GM23338 (cell line): ENCODE data around the gene GJA10. TPM values are rescaled to one million over a fixed set of nuclear protein-coding genes. Genes with fewer than 3 reads are reported as not detected.

Experiments used
- ATAC-seq: fragments of 200-7000 bp; cut with Tn5 transposase; 3 replicates; pipeline ENCODE4 v1.9.1; 2020
- DNase-seq: peaks from one replicate; pipeline ENCODE4 v3.0.0-alpha.2; 2015; ENCODE audit warnings: low spot score
- H2AFZ ChIP-seq: fragments of 200-600 bp; sonication (generic); 2 replicates; pipeline ENCODE4 v1.8.0; 2016; ENCODE audit warnings: antibody characterized with exemption, mild to moderate bottlenecking, moderate library complexity
- H3F3A ChIP-seq: fragments of 200-600 bp; sonication (generic); replicated peaks from 2 replicates; pipeline ENCODE4 v1.8.0; 2017; ENCODE audit warnings: antibody characterized with exemption, mixed run types, low read depth
- H3K27ac ChIP-seq: fragments of 200-600 bp; sonication (generic); 2 replicates; pipeline ENCODE4 v1.6.1; 2016; ENCODE audit warnings: low read depth
- H3K27me3 ChIP-seq: fragments of 200-600 bp; sonication (generic); 2 replicates; pipeline ENCODE4 v1.8.0; 2016; ENCODE audit warnings: mild to moderate bottlenecking, mixed run types, moderate library complexity; ENCODE audit not compliant: insufficient read depth
- H3K36me3 ChIP-seq: fragments of 200-600 bp; sonication (generic); 2 replicates; pipeline ENCODE4 v1.8.0; 2016; ENCODE audit warnings: mild to moderate bottlenecking; ENCODE audit not compliant: insufficient read depth
- H3K4me1 ChIP-seq: fragments of 200-600 bp; sonication (generic); 2 replicates; pipeline ENCODE4 v1.8.0; 2016; ENCODE audit warnings: mild to moderate bottlenecking, moderate library complexity; ENCODE audit not compliant: insufficient read depth
- H3K4me2 ChIP-seq: fragments of 200-600 bp; sonication (generic); 2 replicates; pipeline ENCODE4 v1.7.1; 2017; ENCODE audit warnings: mixed run types
- H3K4me3 ChIP-seq: fragments of 200-600 bp; sonication (generic); 2 replicates; pipeline ENCODE4 v1.6.1; 2016; ENCODE audit warnings: mixed run types
- H3K79me2 ChIP-seq: fragments of 200-600 bp; sonication (generic); replicated peaks from 2 replicates; pipeline ENCODE4 v1.8.0; 2017; ENCODE audit warnings: mild to moderate bottlenecking; ENCODE audit not compliant: insufficient read depth
- H3K9me2 ChIP-seq: fragments of 200-600 bp; sonication (generic); 2 replicates; pipeline ENCODE4 v1.8.0; 2017; ENCODE audit not compliant: insufficient read depth
- H4K20me1 ChIP-seq: fragments of 200-600 bp; sonication (generic); replicated peaks from 2 replicates; pipeline ENCODE4 v1.8.0; 2017; ENCODE audit warnings: mild to moderate bottlenecking; ENCODE audit not compliant: insufficient read depth
- H3K27ac Mint-ChIP-seq: 2 replicates; pipeline ENCODE4 v1.8.0; 2020; ENCODE audit warnings: inconsistent platforms, mild to moderate bottlenecking, moderate library complexity, mixed read lengths
- H3K27me3 Mint-ChIP-seq: 3 replicates; pipeline ENCODE4 v1.8.0; 2022; ENCODE audit warnings: low read depth, mild to moderate bottlenecking, moderate library complexity, mixed read lengths, inconsistent platforms; ENCODE audit not compliant: insufficient read depth, poor library complexity
- H3K36me3 Mint-ChIP-seq: 3 replicates; pipeline ENCODE4 v1.8.0; 2021; ENCODE audit warnings: low read depth, mild to moderate bottlenecking, inconsistent platforms, moderate library complexity, mixed read lengths
- H3K4me1 Mint-ChIP-seq: 3 replicates; pipeline ENCODE4 v1.8.0; 2020; ENCODE audit warnings: mild to moderate bottlenecking, inconsistent platforms, mixed read lengths
- H3K4me3 Mint-ChIP-seq: 3 replicates; pipeline ENCODE4 v1.8.0; 2021; ENCODE audit warnings: moderate library complexity, mild to moderate bottlenecking, inconsistent platforms, mixed read lengths
- H3K9me3 Mint-ChIP-seq: 3 replicates; pipeline ENCODE4 v1.8.0; 2020; ENCODE audit warnings: moderate library complexity, mild to moderate bottlenecking, inconsistent platforms, mixed read lengths
- CREB1 ChIP-seq: fragments of 250-450 bp; sonication (Bioruptor Pico); IDR thresholded peaks from 2 replicates; pipeline ENCODE4 v1.5.0; 2020; ENCODE audit warnings: low read depth, mild to moderate bottlenecking, moderate library complexity
- CTCF ChIP-seq, 2 experiments: fragments of 200-600 bp in 1 of 2; sonication (generic) in 1 of 2; conservative IDR thresholded peaks; 2 replicates each; pipeline versions ENCODE4 v1.5.1 to v1.6.1; 2016 to 2017; ENCODE audit warnings: antibody characterized with exemption in 2 of 2, low read depth in 2 of 2, mild to moderate bottlenecking in 2 of 2, moderate library complexity in 1 of 2
- ETS1 ChIP-seq: IDR thresholded peaks from 2 replicates; pipeline ENCODE4 v1.6.1; 2016; ENCODE audit warnings: antibody characterized with exemption
- EZH2 ChIP-seq: fragments of 200-600 bp; sonication (generic); IDR thresholded peaks from one replicate; pipeline ENCODE4 v1.8.0; 2017; ENCODE audit warnings: antibody characterized with exemption, mild to moderate bottlenecking, low read depth; ENCODE audit not compliant: unreplicated experiment
- EZH2phosphoT487 ChIP-seq: fragments of 200-600 bp; sonication (generic); IDR thresholded peaks from one replicate; pipeline ENCODE4 v1.8.1; 2018; ENCODE audit warnings: antibody characterized with exemption; ENCODE audit not compliant: unreplicated experiment
- JUNB ChIP-seq: IDR thresholded peaks from one replicate; pipeline ENCODE4 v1.6.1; 2016; ENCODE audit warnings: antibody characterized with exemption; ENCODE audit not compliant: unreplicated experiment
- NANOG ChIP-seq: IDR thresholded peaks from 2 replicates; pipeline ENCODE4 v1.6.1; 2016; ENCODE audit warnings: antibody characterized with exemption, borderline replicate concordance
- POLR2AphosphoS5 ChIP-seq: IDR thresholded peaks from 2 replicates; pipeline ENCODE4 v1.6.1; 2016; ENCODE audit warnings: antibody characterized with exemption, low read depth
- REST ChIP-seq: IDR thresholded peaks from one replicate; pipeline ENCODE4 v1.6.1; 2018; ENCODE audit warnings: antibody characterized with exemption; ENCODE audit not compliant: unreplicated experiment
- STAT1 ChIP-seq: IDR thresholded peaks from one replicate; pipeline ENCODE4 v1.6.1; 2016; ENCODE audit warnings: antibody characterized with exemption; ENCODE audit not compliant: unreplicated experiment
- ZNF114 ChIP-seq: fragments of 250-450 bp; sonication (Bioruptor Pico); IDR thresholded peaks from 2 replicates; pipeline ENCODE4 v1.5.0; 2020; ENCODE audit warnings: mild to moderate bottlenecking, moderate library complexity
- ZNF331 ChIP-seq: fragments of 250-450 bp; sonication (Bioruptor Pico); IDR thresholded peaks from 2 replicates; pipeline ENCODE4 v1.5.0; 2020; ENCODE audit warnings: low read depth, mild to moderate bottlenecking, moderate library complexity
- ZNF462 ChIP-seq: fragments of 250-450 bp; sonication (Bioruptor Pico); IDR thresholded peaks from 2 replicates; pipeline ENCODE4 v1.5.0; 2020; ENCODE audit warnings: mild to moderate bottlenecking, moderate library complexity
- polyA plus RNA-seq: library from polyadenylated mRNA; unstranded; fragments of >200 nt; fragmentation: Nextera tagmentation; extraction: Ambion mirVana; gene quantifications from 2 replicates; pipeline ENCODE4 v1.2.1, GENCODE V29; 2016
- total RNA-seq: library from RNA; depleted of rRNA; stranded (reverse); fragments of >200 nt; shearing (Covaris generic); gene quantifications from 2 replicates; pipeline ENCODE4 v1.2.3, GENCODE V29; 2014

Gene GJA10
- total and polyA plus RNA-seq, 2 experiments from 2014 or later = not detected

GRCh38 chr6:89944181-89944755, 50.0 kb downstream of the GJA10 start:
- Histone ChIP-seq H2AFZ (no peak overlapping the region), H3K4me2 (no peak overlapping the region), H3F3A (no peaks in the 10 kb centered on the region), H4K20me1 (no peaks in the 10 kb centered on the region), H3K27ac (no peak overlapping the region), H3K36me3 (no peaks in the 10 kb centered on the region), H3K9me2 (no peaks in the 10 kb centered on the region), H3K4me3 (no peak overlapping the region), H3K4me1 (no peaks in the 10 kb centered on the region), H3K27me3 (no peaks in the 10 kb centered on the region), H3K79me2 (no peaks in the 10 kb centered on the region)
- Mint-ChIP-seq H3K27ac (no peak overlapping the region), H3K4me3 (no peak overlapping the region), H3K4me1 (peaks cover 7% of the 10 kb centered on the region; the same call in 2 of the 3 replicates), H3K36me3 (no peaks in the 10 kb centered on the region), H3K9me3 (no peaks in the 10 kb centered on the region; the same call in 2 of the 3 replicates), H3K27me3 (no peaks in the 10 kb centered on the region)
- ATAC-seq (no peak), DNase-seq (no peak)
- no peak for TF ChIP-seq ZNF114 (CRISPR knock-in tag)
- no peak for TF ChIP-seq EZH2
- TF ChIP-seq CREB1 (CRISPR knock-in tag) = no peak
- no peak for TF ChIP-seq CTCF (conservative IDR thresholded peaks at IDR 0.05; ENCODE audit: low read depth in 2 of 2)
- no peak for TF ChIP-seq REST
- no peak for TF ChIP-seq STAT1
- TF ChIP-seq ETS1 = no peak
- TF ChIP-seq NANOG = no peak
- TF ChIP-seq POLR2AphosphoS5 = no peak
- TF ChIP-seq EZH2phosphoT487 = no peak
- TF ChIP-seq JUNB = no peak
- TF ChIP-seq ZNF331 (CRISPR knock-in tag) = no peak
- TF ChIP-seq ZNF462 = no peak
